Esophagus muscularis mucosa (tissue), 4 donors: ENCODE measurements around the gene EGFL8.

Experiments used
- CTCF ChIP-seq, 3 experiments: fragments of 200-600 bp in 2 of 3; fragments of 450-650 bp in 1 of 3; sonication (generic) in 2 of 3; IDR thresholded peaks; one replicate each; pipeline ENCODE4 v1.5.1; 2017 to 2019; ENCODE audit warnings: antibody characterized with exemption in 3 of 3, mild to moderate bottlenecking in 2 of 3, moderate library complexity in 1 of 3
- EP300 ChIP-seq: sonication (generic); formaldehyde crosslinking; IDR thresholded peaks from one replicate; pipeline ENCODE4 v1.6.1; 2017; ENCODE audit warnings: antibody characterized with exemption
- POLR2A ChIP-seq: fragments of 450-650 bp; IDR thresholded peaks from one replicate; pipeline ENCODE4 v1.6.1; 2017; ENCODE audit warnings: antibody characterized with exemption, moderate library complexity, mild to moderate bottlenecking, low read depth
- POLR2AphosphoS5 ChIP-seq, 2 donors: sonication (generic); formaldehyde crosslinking; IDR thresholded peaks; one replicate each; pipeline ENCODE4 v1.6.1; 2017; ENCODE audit warnings: antibody characterized with exemption in 2 of 2

DNA sequence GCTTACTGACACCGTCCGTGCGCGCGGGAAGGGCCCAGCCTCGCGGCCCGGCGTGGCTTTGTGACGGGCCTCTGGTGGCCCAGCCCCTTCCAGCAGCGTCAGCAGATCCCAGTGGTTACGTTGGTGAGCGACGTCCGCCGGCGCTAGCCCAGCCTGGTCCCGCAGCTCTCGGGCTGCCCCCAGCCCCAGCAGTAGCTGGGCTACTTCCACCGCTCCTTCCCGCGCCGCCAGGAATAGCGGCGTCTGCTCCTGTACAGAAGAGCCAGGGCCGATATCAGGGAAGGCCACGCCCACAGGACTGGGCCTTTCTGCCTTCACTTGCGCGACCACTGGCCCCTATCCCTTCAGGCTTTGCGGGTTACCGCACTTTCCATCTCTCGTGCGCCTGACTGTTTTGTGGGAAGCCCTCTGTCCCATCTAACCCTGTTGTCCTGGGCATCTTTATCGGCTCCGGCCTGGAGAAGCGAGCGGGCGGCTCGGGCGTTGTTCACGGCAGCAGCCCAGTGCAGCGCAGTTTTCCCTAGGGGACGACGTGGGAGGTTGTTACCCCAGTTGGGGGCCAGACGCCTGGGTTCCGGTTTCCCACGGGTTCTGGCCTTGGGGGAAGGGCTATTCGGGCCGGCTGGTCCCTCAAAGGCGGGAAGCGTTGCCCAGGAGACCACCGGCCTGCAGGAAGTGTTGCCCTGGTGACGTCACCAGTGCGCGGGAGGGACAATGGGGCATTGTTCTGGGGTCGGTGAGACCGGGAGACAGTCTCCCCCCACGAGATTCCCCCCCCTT lies 31.7 kb downstream of the EGFL8 start:
- TF ChIP-seq POLR2A: peak; percentile 98
- no peak for TF ChIP-seq CTCF (IDR thresholded peaks at IDR 0.05)
- peak; percentile 77 for TF ChIP-seq EP300
- peak; percentile 94 to 100 for TF ChIP-seq POLR2AphosphoS5 (IDR thresholded peaks at IDR 0.05)
